HCT116 (cell line): ENCODE results near the gene RBMS1.

Experiments used
- CTCF ChIP-seq, 3 experiments: fragments of 200-600 bp in 1 of 3; sonication (generic) in 1 of 3; IDR thresholded peaks in 2 of 3; conservative IDR thresholded peaks in 1 of 3; 2 replicates each; pipeline ENCODE4 v1.5.1; 2012 to 2017; ENCODE audit warnings: low read depth in 2 of 3, low read length in 2 of 3, antibody characterized with exemption in 1 of 3, borderline replicate concordance in 1 of 3, control low read depth in 1 of 3, mild to moderate bottlenecking in 1 of 3, mixed read lengths in 1 of 3, mixed run types in 1 of 3, moderate library complexity in 1 of 3; ENCODE audit not compliant: insufficient read depth in 1 of 3
- EZH2phosphoT487 ChIP-seq: fragments of 200-600 bp; IDR thresholded peaks from 2 replicates; pipeline ENCODE4 v1.6.1; 2018; ENCODE audit warnings: antibody characterized with exemption, borderline replicate concordance
- JUND ChIP-seq: IDR thresholded peaks from 2 replicates; pipeline ENCODE4 v1.6.1; 2012
- SP1 ChIP-seq: IDR thresholded peaks from 2 replicates; pipeline ENCODE4 v1.6.1; 2012; ENCODE audit warnings: low read depth
- TCF7L2 ChIP-seq: IDR thresholded peaks from 2 replicates; pipeline ENCODE4 v1.7.0; 2011; ENCODE audit warnings: borderline replicate concordance, inconsistent platforms; ENCODE audit not compliant: insufficient read depth, insufficient read length; ENCODE audit errors: extremely low read depth
- ZFX ChIP-seq: fragments of 450-650 bp; IDR thresholded peaks from 2 replicates; pipeline ENCODE4 v1.6.1; 2017
- ZNF274 ChIP-seq: fragments of 200-500 bp; sonication (Bioruptor generic); IDR thresholded peaks from 2 replicates; pipeline ENCODE4 v1.6.1; 2014; ENCODE audit warnings: mild to moderate bottlenecking, low read depth, low read length, inconsistent platforms
- TF ChIP-seq, protein P1 (sequence below): IDR thresholded peaks from 2 replicates; pipeline ENCODE4 v1.6.1; 2012; ENCODE audit warnings: low read depth

DNA sequence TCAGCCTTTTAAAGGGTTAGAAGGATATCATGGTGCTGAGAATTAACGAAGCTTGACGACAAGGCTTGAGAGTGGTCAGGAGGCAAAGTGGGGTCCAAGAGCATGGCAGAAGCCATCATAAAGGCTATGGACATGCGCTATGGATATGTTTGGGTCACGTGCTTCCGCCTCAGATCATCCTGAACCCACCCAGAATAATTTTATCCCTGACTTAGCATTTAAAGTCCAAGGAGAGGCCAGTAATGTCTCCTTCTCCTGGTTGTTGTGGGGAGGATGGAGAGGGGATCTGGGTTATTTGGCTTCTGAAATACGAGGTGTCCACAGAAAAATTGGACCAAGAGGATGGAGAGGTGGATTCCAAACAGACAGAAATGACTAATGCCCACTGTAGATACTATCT, 38.8 kb upstream of the RBMS1 start:
- TF ChIP-seq CTCF (IDR thresholded peaks at IDR 0.05 in 2 of 3, conservative IDR thresholded peaks at IDR 0.05 in 1 of 3; ENCODE audit: borderline replicate concordance in 1 of 3, insufficient read depth in 1 of 3, low read depth in 2 of 3, low read length in 2 of 3) (no peak), JUND (no peak), TCF7L2 (no peak), EZH2phosphoT487 (no peak), ZFX (no peak), SP1 (no peak), ZNF274 (no peak)
- TF ChIP-seq, protein P1, sequence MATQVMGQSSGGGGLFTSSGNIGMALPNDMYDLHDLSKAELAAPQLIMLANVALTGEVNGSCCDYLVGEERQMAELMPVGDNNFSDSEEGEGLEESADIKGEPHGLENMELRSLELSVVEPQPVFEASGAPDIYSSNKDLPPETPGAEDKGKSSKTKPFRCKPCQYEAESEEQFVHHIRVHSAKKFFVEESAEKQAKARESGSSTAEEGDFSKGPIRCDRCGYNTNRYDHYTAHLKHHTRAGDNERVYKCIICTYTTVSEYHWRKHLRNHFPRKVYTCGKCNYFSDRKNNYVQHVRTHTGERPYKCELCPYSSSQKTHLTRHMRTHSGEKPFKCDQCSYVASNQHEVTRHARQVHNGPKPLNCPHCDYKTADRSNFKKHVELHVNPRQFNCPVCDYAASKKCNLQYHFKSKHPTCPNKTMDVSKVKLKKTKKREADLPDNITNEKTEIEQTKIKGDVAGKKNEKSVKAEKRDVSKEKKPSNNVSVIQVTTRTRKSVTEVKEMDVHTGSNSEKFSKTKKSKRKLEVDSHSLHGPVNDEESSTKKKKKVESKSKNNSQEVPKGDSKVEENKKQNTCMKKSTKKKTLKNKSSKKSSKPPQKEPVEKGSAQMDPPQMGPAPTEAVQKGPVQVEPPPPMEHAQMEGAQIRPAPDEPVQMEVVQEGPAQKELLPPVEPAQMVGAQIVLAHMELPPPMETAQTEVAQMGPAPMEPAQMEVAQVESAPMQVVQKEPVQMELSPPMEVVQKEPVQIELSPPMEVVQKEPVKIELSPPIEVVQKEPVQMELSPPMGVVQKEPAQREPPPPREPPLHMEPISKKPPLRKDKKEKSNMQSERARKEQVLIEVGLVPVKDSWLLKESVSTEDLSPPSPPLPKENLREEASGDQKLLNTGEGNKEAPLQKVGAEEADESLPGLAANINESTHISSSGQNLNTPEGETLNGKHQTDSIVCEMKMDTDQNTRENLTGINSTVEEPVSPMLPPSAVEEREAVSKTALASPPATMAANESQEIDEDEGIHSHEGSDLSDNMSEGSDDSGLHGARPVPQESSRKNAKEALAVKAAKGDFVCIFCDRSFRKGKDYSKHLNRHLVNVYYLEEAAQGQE: no peak
